Mononuclear cell (primary cell): ENCODE results near the gene NDST3. TPM values are rescaled to one million over a fixed set of nuclear protein-coding genes. Genes with fewer than 3 reads are reported as not detected.
"Not testable (repeated sequence)": the region's sequence is repeated elsewhere in the genome, so short reads cannot be mapped to it uniquely, and the experiment has no call there.

ENCODE experiments used
- H3K27me3 ChIP-seq: 2 replicates; pipeline ENCODE4 v1.6.0; 2011; ENCODE audit warnings: low read length, control low read depth; ENCODE audit not compliant: insufficient read depth
- H3K4me1 ChIP-seq: 2 replicates; pipeline ENCODE4 v1.5.1; 2011; ENCODE audit warnings: mild to moderate bottlenecking, low read length, control low read depth; ENCODE audit not compliant: insufficient read depth
- H3K4me3 ChIP-seq: 2 replicates; pipeline ENCODE4 v1.5.1; 2011; ENCODE audit warnings: mild to moderate bottlenecking, low read length, moderate library complexity
- H3K9me3 ChIP-seq: 2 replicates; pipeline ENCODE4 v1.5.1; 2011; ENCODE audit warnings: low read depth, mild to moderate bottlenecking, control low read depth, low read length
- total RNA-seq: library from RNA; depleted of rRNA; stranded (reverse); fragments of >200 nt; gene quantifications from one replicate; pipeline ENCODE4 v1.2.3, GENCODE V29; 2012

The NDST3 gene
- total RNA-seq, 1 donor: under 0.01 TPM

DNA sequence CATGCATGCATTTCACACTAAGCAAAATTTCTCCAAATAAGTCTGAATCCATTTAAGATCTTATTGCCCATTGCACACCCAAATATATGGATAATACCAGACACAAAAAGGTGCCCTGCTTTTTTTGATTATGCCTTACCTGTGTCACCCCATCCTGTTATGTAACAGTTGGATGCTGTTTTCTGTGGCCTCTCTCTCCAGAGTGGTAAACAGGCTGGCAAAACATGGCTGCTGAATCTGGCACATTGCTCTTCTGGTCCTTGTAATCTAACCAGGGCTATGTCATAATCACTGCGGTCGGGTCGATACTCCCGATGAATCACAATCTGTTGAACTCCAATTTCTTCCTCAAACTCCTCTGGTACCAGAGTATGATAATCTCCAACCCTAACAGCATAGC lies 248.4 kb downstream of the NDST3 start:
- peaks cover 31% of the 10 kb centered on the region for H3K4me1 ChIP-seq
- H3K9me3 ChIP-seq: no peaks in the 10 kb centered on the region
- no peaks in the 10 kb centered on the region for H3K27me3 ChIP-seq
- H3K4me3 ChIP-seq: no peak overlapping the region

GRCh38 chr4:118284169-118284568 lies 249.9 kb downstream of the NDST3 start:
- Histone ChIP-seq H3K4me3 (no peak overlapping the region), H3K4me1 (peaks cover 24% of the 10 kb centered on the region), H3K9me3 (no peaks in the 10 kb centered on the region), H3K27me3 (no peaks in the 10 kb centered on the region)

GRCh38 chr4:118285931-118286330 lies 251.6 kb downstream of the NDST3 start:
- no peak overlapping the region for H3K4me3 ChIP-seq
- H3K27me3 ChIP-seq: no peaks in the 10 kb centered on the region

DNA sequence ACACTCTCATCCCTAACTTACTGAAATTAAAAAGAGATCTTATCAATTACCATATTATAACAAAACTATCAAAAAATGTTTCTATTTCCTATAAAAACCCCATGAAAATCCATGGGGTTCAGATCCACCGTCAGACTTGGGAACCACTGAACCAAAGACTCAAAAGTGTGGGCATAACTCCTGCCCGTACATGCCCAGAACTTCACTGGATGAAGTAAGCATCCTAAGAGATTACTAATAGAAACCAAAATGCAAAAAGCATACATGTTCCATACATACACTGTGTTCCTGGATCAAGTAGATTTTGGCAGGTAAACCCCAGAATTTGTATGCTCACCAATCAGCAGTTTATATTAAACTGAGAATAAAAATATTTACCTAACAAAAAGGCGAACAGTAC lies 252.4 kb downstream of the NDST3 start:
- H3K9me3 ChIP-seq: no peaks in the 10 kb centered on the region
- H3K27me3 ChIP-seq: no peaks in the 10 kb centered on the region
- no peak overlapping the region for H3K4me3 ChIP-seq
- H3K4me1 ChIP-seq: peaks cover 8% of the 10 kb centered on the region

More at GRCh38 chr4:118285931-118286330, 251.6 kb downstream of the NDST3 start:
- Histone ChIP-seq H3K4me1 (peaks cover 8% of the 10 kb centered on the region), H3K9me3 (no peaks in the 10 kb centered on the region)

DNA sequence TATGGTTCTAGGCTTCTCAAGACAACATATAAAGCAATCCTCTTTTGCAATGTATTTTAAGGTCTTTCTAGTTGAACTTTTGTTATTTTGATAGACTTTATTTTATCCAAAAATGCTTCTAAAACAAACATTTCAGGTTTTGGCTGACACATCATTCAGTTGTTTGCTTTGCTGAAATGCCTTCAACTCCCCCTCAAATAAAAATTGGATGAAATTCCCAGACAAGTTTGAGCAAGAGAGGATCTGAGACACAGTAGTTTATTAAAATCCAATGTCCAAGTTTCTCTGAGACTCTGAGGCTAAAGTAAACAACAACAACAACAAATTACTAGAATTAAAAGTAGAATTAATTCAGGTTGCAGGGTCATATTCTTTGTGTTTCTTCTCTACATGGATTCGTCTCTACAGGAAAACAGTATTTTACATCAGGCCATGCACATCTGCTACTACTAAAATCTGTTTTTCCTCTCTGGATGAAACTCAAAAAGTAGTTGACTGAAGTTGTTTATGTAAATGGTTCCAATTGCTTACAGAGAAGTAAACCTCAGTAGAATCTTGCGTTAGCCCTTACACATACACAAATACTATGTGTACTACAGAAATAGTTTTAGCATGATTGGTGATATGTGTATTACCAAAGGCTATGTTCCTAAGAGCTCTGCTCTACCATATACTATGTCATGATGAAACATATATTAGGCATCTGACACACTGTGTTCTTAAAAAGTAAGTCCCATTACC lies 253.6 kb downstream of the NDST3 start:
- H3K9me3 ChIP-seq: no peaks in the 10 kb centered on the region
- H3K27me3 ChIP-seq: no peaks in the 10 kb centered on the region
- peaks cover 1% of the 10 kb centered on the region for H3K4me1 ChIP-seq
- H3K4me3 ChIP-seq: no peak overlapping the region

DNA sequence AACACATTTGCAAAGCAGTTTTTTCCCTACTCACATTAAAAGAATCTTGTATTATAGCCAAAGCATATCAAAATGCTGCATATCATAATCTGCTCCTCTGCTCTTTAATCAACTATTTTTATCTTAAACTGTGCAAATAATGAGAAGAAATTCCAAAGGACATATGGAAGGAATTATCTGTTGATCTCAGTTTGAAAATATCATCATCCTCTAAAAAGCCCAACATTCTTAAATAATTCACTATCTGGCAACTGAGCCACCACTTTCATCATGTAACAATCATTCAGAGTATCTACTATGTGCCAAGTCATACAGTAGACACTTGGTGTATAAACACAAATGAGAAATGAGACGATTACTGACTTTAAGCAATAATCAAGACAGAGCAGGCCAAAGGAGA lies 255.5 kb downstream of the NDST3 start:
- no peak overlapping the region for H3K4me3 ChIP-seq
- no peaks in the 10 kb centered on the region for H3K4me1 ChIP-seq
- H3K27me3 ChIP-seq: no peaks in the 10 kb centered on the region
- H3K9me3 ChIP-seq: no peaks in the 10 kb centered on the region

DNA sequence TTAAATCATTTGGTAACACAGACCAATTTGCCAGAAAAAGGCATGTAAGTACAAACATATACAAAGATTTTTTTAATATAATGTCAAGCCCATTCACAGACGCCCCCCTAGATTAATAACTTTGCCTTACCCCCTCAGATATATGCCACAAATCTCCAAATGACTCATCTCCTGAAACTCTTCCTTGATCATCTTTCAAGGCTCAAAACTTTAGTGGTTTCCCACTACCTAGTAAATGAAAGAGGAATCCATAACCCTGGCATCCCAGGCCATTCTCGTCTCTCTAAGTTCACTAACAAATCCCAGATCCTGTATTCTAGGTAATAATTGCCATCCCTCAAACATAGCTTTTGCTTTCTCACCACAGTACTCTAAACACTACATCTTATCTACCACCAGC lies 256.7 kb downstream of the NDST3 start:
- Histone ChIP-seq H3K27me3 (no peaks in the 10 kb centered on the region), H3K4me1 (no peaks in the 10 kb centered on the region)

GRCh38 chr4:118296729-118297128 lies 262.4 kb downstream of the NDST3 start:
- H3K27me3 ChIP-seq: no peaks in the 10 kb centered on the region
- H3K4me3 ChIP-seq: no peak overlapping the region
- H3K4me1 ChIP-seq: no peaks in the 10 kb centered on the region
- no peaks in the 10 kb centered on the region for H3K9me3 ChIP-seq

More for the DNA sequence above, 256.7 kb downstream of the NDST3 start:
- no peak overlapping the region for H3K4me3 ChIP-seq
- no peaks in the 10 kb centered on the region for H3K9me3 ChIP-seq

- H3K9me3 ChIP-seq, H3K4me3 ChIP-seq, H3K27me3 ChIP-seq, H3K4me1 ChIP-seq: not testable (repeated sequence)
Measured at GRCh38 chr4:118299619-118300018, 265.3 kb downstream of the NDST3 start.

DNA sequence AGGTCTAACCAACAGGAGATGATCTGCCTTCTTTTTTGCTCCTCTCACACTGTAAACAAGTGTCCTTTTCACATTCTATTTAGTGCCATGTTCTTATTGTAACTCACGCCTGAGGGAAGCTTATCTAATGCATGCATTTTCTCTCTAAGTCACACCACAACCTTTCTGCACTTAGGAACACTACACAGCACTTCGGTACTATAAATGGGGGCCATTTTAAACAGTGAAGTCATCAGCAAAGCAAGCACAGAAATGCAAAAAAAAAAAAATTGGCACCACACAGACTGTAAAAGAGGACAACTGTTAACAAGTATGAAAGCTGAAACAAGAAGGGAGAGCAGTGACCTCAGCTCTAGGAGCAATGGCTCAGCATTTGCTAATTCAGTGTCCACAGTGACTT lies 273.4 kb downstream of the NDST3 start:
- no peaks in the 10 kb centered on the region for H3K4me1 ChIP-seq
- no peaks in the 10 kb centered on the region for H3K27me3 ChIP-seq
- no peaks in the 10 kb centered on the region for H3K9me3 ChIP-seq
- no peak overlapping the region for H3K4me3 ChIP-seq
